Smooth muscle cell (in vitro differentiated cells): ENCODE data around the gene GABARAPL1. TPM values are rescaled to one million over a fixed set of nuclear protein-coding genes. Genes with fewer than 3 reads are reported as not detected.
"Not testable (repeated sequence)": the region's sequence is repeated elsewhere in the genome, so short reads cannot be mapped to it uniquely, and the experiment has no call there.

Experiments
- DNase-seq: peaks from one replicate; lab custom pipeline; 2025; ENCODE audit not compliant: unreplicated experiment; lab: John Stamatoyannopoulos, UW
- H2AFZ ChIP-seq: fragments of 200-600 bp; sonication (generic); 2 replicates; pipeline ENCODE4 v1.6.0; 2016; ENCODE audit warnings: antibody characterized with exemption, low read depth, mild to moderate bottlenecking
- H3F3A ChIP-seq: fragments of 200-600 bp; sonication (generic); 2 replicates; pipeline ENCODE4 v1.6.0; 2017; ENCODE audit warnings: antibody characterized with exemption, low read depth
- H3K27ac ChIP-seq: fragments of 200-600 bp; sonication (generic); 2 replicates; pipeline ENCODE4 v1.5.1; 2016; ENCODE audit warnings: low read depth, mild to moderate bottlenecking
- H3K27me3 ChIP-seq: fragments of 200-600 bp; sonication (generic); 2 replicates; pipeline ENCODE4 v1.6.1; 2016; ENCODE audit warnings: low read depth, mild to moderate bottlenecking
- H3K36me3 ChIP-seq: fragments of 200-600 bp; sonication (generic); 2 replicates; pipeline ENCODE4 v1.5.1; 2016; ENCODE audit warnings: low read depth
- H3K4me1 ChIP-seq: fragments of 200-600 bp; sonication (generic); 2 replicates; pipeline ENCODE4 v1.5.1; 2016; ENCODE audit warnings: low read depth
- H3K4me2 ChIP-seq: fragments of 200-600 bp; sonication (generic); 2 replicates; pipeline ENCODE4 v1.6.0; 2016; ENCODE audit warnings: mild to moderate bottlenecking
- H3K4me3 ChIP-seq: fragments of 200-600 bp; sonication (generic); 2 replicates; pipeline ENCODE4 v1.5.1; 2016; ENCODE audit warnings: mild to moderate bottlenecking
- H3K79me2 ChIP-seq: fragments of 200-600 bp; sonication (generic); 2 replicates; pipeline ENCODE4 v1.6.0; 2016; ENCODE audit warnings: low read depth, mild to moderate bottlenecking
- H3K9ac ChIP-seq: fragments of 200-600 bp; sonication (generic); 2 replicates; pipeline ENCODE4 v1.6.0; 2016; ENCODE audit warnings: low read depth
- H3K9me3 ChIP-seq: fragments of 200-600 bp; sonication (generic); replicated peaks from 2 replicates; pipeline ENCODE4 v1.5.1; 2016; ENCODE audit warnings: low read depth
- H4K20me1 ChIP-seq: fragments of 200-600 bp; sonication (generic); 2 replicates; pipeline ENCODE4 v1.6.0; 2016; ENCODE audit warnings: low read depth
- CTCF ChIP-seq: fragments of 200-600 bp; sonication (generic); IDR thresholded peaks from 2 replicates; pipeline ENCODE4 v1.5.1; 2017; ENCODE audit warnings: borderline replicate concordance, mild to moderate bottlenecking, antibody characterized with exemption; ENCODE audit not compliant: insufficient read depth, poor library complexity, severe bottlenecking
- WGBS: methylation state at CpG from one replicate; pipeline ENCODE4 v1.1.7; 2016; ENCODE audit warnings: low lambda C conversion rate; 5-methylcytosine and 5-hydroxymethylcytosine counted together
- polyA plus RNA-seq: library from polyadenylated mRNA; unstranded; fragments of >200 nt; fragmentation: Nextera tagmentation; extraction: Ambion mirVana; gene quantifications from 2 replicates; pipeline ENCODE4 v1.2.1, GENCODE V29; 2016
- total RNA-seq: library from RNA; depleted of rRNA; stranded (reverse); fragments of >200 nt; gene quantifications from 2 replicates; pipeline ENCODE4 v1.2.3, GENCODE V29; 2014

Gene GABARAPL1
- total and polyA plus RNA-seq, 2 experiments from 2014 or later: 83.4 to 90.0 TPM

GRCh38 chr12:10191865-10192264 lies 20.8 kb upstream of the GABARAPL1 start:
- Histone ChIP-seq H3K4me2 (peak overlapping the region; percentile 59), H3K27ac (peak overlapping the region; percentile 55), H3K27me3 (no peaks in the 10 kb centered on the region), H3K9ac (no peak overlapping the region), H3K4me1 (peaks cover 2% of the 10 kb centered on the region), H3K4me3 (no peak overlapping the region), H2AFZ (no peak overlapping the region), H3F3A (peaks cover 7% of the 10 kb centered on the region), H3K36me3 (no peaks in the 10 kb centered on the region), H4K20me1 (no peaks in the 10 kb centered on the region), H3K9me3 (no peaks in the 10 kb centered on the region), H3K79me2 (no peaks in the 10 kb centered on the region)
- no peak for DNase-seq
- no peak for TF ChIP-seq CTCF
- 8% methylated on average over 2 of the region's 2 CpGs for WGBS

- peak overlapping the region; percentile 42 for H3K27ac ChIP-seq
- WGBS: 59% methylated on average over 3 of the region's 3 CpGs
- peaks cover 2% of the 10 kb centered on the region for H3K4me1 ChIP-seq
These were observed 18.5 kb upstream of the GABARAPL1 start for GRCh38 chr12:10194160-10194670.

GRCh38 chr12:10196210-10196609 lies 16.5 kb upstream of the GABARAPL1 start:
- 87% methylated on average over 10 of the region's 10 CpGs for WGBS
- Histone ChIP-seq H3K9me3 (no peaks in the 10 kb centered on the region), H3K27ac (no peak overlapping the region), H3K79me2 (no peaks in the 10 kb centered on the region), H4K20me1 (no peaks in the 10 kb centered on the region), H3K27me3 (no peaks in the 10 kb centered on the region), H3K4me3 (no peak overlapping the region), H3K4me2 (no peak overlapping the region), H3F3A (no peaks in the 10 kb centered on the region), H3K36me3 (no peaks in the 10 kb centered on the region), H2AFZ (no peak overlapping the region), H3K9ac (no peak overlapping the region), H3K4me1 (no peaks in the 10 kb centered on the region)
- DNase-seq: no peak
- TF ChIP-seq CTCF: no peak

More at GRCh38 chr12:10194160-10194670, 18.5 kb upstream of the GABARAPL1 start:
- Histone ChIP-seq H3K36me3 (no peaks in the 10 kb centered on the region), H3K79me2 (no peaks in the 10 kb centered on the region), H4K20me1 (no peaks in the 10 kb centered on the region), H3K4me2 (no peak overlapping the region), H3K27me3 (no peaks in the 10 kb centered on the region), H3F3A (peaks cover 7% of the 10 kb centered on the region), H3K9ac (no peak overlapping the region), H3K9me3 (no peaks in the 10 kb centered on the region), H3K4me3 (no peak overlapping the region), H2AFZ (no peak overlapping the region)
- no peak for TF ChIP-seq CTCF
- DNase-seq: no peak

GRCh38 chr12:10197879-10198278 lies 14.8 kb upstream of the GABARAPL1 start:
- H3K9me3 ChIP-seq: no peaks in the 10 kb centered on the region
- no peak overlapping the region for H3K9ac ChIP-seq
- 65% methylated on average over 5 of the region's 5 CpGs for WGBS
- no peaks in the 10 kb centered on the region for H3F3A ChIP-seq
- DNase-seq: no peak
- no peaks in the 10 kb centered on the region for H4K20me1 ChIP-seq
- no peaks in the 10 kb centered on the region for H3K79me2 ChIP-seq
- no peak overlapping the region for H2AFZ ChIP-seq
- H3K4me1 ChIP-seq: no peaks in the 10 kb centered on the region
- H3K27me3 ChIP-seq: no peaks in the 10 kb centered on the region
- H3K27ac ChIP-seq: no peak overlapping the region
- H3K4me2 ChIP-seq: no peak overlapping the region
- no peak overlapping the region for H3K4me3 ChIP-seq
- TF ChIP-seq CTCF: no peak
- H3K36me3 ChIP-seq: no peaks in the 10 kb centered on the region

- not testable (repeated sequence) for H2AFZ ChIP-seq, H3K4me2 ChIP-seq, H3K79me2 ChIP-seq, H3K4me1 ChIP-seq, H3K4me3 ChIP-seq, H3F3A ChIP-seq, H3K27me3 ChIP-seq, H3K9me3 ChIP-seq, H3K36me3 ChIP-seq, DNase-seq, H4K20me1 ChIP-seq
- peak overlapping the region; percentile 40 for H3K9ac ChIP-seq
- H3K27ac ChIP-seq: peak overlapping the region; percentile 85
- 98% methylated on average over 2 of the region's 2 CpGs for WGBS
These were observed 8.2 kb upstream of the GABARAPL1 start for GRCh38 chr12:10204495-10204894.
